ENCODE data around the gene GCSAM. TPM values are rescaled to one million over a fixed set of nuclear protein-coding genes. Genes with fewer than 3 reads are reported as not detected.

The GCSAM gene
- total and polyA plus RNA-seq, 7 donors = 0.01 to 0.25 (median 0.04) TPM; not detected in 4

DNA sequence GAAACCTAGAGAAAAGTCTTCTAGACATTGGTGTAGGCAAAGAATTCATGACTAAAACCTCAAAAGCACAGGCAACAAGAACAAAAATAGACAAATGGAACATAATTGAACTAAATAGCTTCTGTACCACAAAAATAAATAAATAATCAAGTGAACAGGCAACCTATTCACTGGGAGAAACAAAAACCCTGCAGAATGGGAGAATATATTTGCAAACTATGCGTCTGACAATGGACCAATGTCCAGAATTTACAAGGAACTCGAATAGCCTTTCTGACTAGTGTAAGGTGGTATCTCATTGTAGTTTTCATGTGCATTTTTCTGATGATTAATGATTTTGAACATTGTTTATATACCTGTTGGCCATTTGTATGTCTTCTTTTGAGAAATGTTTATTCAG is 37.0 kb upstream of the GCSAM start:
- DNase-seq = no peak
- 90 to 95% (median 94%) methylated on average over 2 of the region's 2 CpGs for WGBS, 3 donors

DNA sequence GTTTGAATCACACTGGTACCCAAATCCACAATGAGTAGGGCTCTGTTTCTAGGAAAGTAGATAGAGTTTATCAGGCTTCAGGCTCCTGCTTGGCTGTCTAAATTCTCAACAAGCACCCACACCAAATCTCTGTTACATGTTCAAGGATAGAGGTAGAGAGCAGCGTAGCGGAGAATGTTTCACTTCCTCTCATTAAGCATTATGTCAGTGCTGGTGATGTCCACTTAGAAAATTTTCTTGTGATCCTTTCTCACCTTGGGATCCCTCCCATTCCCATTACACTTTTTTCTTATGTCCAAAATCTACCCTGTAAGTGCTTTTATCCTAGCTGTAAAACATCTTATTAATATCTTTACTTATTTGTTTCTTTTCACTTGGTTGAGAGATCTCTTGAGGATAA is 34.7 kb upstream of the GCSAM start:
- H3K4me1 ChIP-seq = no peaks in the 10 kb centered on the region
- H3K9me3 ChIP-seq = no peaks in the 10 kb centered on the region
- no peak overlapping the region for H3K27ac ChIP-seq
- H3K4me3 ChIP-seq = no peak overlapping the region
- 87 to 92% (median 91%) methylated on average over 2 of the region's 2 CpGs for WGBS, 3 donors
- intact Hi-C loops (cut with DNase I) = no loop called here
- TF ChIP-seq, protein P1, sequence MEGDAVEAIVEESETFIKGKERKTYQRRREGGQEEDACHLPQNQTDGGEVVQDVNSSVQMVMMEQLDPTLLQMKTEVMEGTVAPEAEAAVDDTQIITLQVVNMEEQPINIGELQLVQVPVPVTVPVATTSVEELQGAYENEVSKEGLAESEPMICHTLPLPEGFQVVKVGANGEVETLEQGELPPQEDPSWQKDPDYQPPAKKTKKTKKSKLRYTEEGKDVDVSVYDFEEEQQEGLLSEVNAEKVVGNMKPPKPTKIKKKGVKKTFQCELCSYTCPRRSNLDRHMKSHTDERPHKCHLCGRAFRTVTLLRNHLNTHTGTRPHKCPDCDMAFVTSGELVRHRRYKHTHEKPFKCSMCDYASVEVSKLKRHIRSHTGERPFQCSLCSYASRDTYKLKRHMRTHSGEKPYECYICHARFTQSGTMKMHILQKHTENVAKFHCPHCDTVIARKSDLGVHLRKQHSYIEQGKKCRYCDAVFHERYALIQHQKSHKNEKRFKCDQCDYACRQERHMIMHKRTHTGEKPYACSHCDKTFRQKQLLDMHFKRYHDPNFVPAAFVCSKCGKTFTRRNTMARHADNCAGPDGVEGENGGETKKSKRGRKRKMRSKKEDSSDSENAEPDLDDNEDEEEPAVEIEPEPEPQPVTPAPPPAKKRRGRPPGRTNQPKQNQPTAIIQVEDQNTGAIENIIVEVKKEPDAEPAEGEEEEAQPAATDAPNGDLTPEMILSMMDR (IDR thresholded peaks at IDR 0.05) = no peak
- DNase-seq = no peak
- ATAC-seq = no peak
- no peaks in the 10 kb centered on the region for H3K27me3 ChIP-seq (ENCODE audit: insufficient read depth in 3 of 3, low read length in 2 of 3)
- H3K36me3 ChIP-seq (ENCODE audit: insufficient read depth in 1 of 2, low read depth in 1 of 2) = no peaks in the 10 kb centered on the region

More for the DNA sequence above, 37.0 kb upstream of the GCSAM start:
- TF ChIP-seq, protein P1 (IDR thresholded peaks at IDR 0.05) = no peak
- Histone ChIP-seq H3K27me3 (ENCODE audit: insufficient read depth in 3 of 3, low read length in 2 of 3) (peaks cover 0 to 3% (median 0%) of the 10 kb centered on the region in 3 donors), H3K9me3 (no peaks in the 10 kb centered on the region), H3K4me1 (no peaks in the 10 kb centered on the region), H3K27ac (no peak overlapping the region), H3K36me3 (ENCODE audit: insufficient read depth in 1 of 2, low read depth in 1 of 2) (no peaks in the 10 kb centered on the region), H3K4me3 (no peak overlapping the region)
- no peak for ATAC-seq
- intact Hi-C loops (cut with DNase I) = no loop called here

DNA sequence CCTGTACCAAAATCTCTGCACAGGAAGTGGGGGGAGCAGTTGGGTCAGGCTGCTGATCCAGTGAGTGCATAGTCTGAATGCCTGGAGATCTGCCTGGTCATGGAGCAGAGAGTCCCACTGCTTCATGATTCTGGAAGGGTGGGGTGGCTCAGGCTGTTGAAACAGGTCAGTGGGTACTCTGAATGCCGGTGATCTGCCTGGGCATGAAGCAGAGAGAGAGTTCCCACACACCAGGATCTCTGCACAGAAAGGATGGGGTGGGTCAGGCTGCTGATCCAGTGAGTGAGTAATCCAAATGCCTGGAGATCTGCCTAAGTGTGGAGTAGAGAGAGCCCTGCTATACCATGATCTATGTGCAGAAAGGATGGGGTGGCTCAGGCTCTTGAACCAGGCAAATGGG is 16.1 kb upstream of the GCSAM start:
- ATAC-seq (no peak), DNase-seq (no peak)
- intact Hi-C loops (cut with DNase I) = no loop called here
- Histone ChIP-seq H3K4me1 (no peaks in the 10 kb centered on the region), H3K9me3 (no peaks in the 10 kb centered on the region), H3K4me3 (no peak overlapping the region), H3K27me3 (ENCODE audit: insufficient read depth in 3 of 3, low read length in 2 of 3) (no peaks in the 10 kb centered on the region), H3K27ac (no peak overlapping the region), H3K36me3 (ENCODE audit: insufficient read depth in 1 of 2, low read depth in 1 of 2) (no peaks in the 10 kb centered on the region)
- TF ChIP-seq, protein P1 (IDR thresholded peaks at IDR 0.05) = no peak
- WGBS, 3 donors = 78 to 100% (median 93%) methylated on average over 1 of the region's 1 CpG

DNA sequence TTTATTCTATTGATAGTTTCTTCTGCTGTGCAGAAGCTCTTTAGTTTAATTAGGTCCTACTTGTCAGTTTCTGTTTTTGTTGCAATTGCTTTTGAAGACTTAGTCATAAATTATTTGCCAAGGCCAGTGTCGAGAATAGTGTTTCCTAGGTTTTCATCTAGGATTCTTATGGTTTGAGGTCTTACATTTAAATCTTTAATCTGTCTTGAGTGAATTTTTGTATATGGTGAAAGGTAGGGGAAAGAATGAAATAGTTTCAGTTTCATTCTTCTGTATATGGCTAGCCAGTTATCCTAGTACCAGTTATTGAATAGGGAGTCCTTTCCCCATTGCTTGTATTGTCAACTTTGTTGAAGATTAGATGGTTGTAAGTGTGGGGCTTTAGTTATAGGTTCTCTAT is 10.6 kb upstream of the GCSAM start:
- DNase-seq (no peak), ATAC-seq (no peak)
- intact Hi-C loops (cut with DNase I) = no loop called here
- Histone ChIP-seq H3K27me3 (ENCODE audit: insufficient read depth in 3 of 3, low read length in 2 of 3) (no peaks in the 10 kb centered on the region), H3K9me3 (no peaks in the 10 kb centered on the region), H3K36me3 (ENCODE audit: insufficient read depth in 1 of 2, low read depth in 1 of 2) (no peaks in the 10 kb centered on the region), H3K4me3 (no peak overlapping the region), H3K27ac (no peak overlapping the region), H3K4me1 (no peaks in the 10 kb centered on the region)
- WGBS, 3 donors = 73 to 83% (median 76%) methylated on average over 1 of the region's 1 CpG
- TF ChIP-seq, protein P1 (IDR thresholded peaks at IDR 0.05) = no peak

DNA sequence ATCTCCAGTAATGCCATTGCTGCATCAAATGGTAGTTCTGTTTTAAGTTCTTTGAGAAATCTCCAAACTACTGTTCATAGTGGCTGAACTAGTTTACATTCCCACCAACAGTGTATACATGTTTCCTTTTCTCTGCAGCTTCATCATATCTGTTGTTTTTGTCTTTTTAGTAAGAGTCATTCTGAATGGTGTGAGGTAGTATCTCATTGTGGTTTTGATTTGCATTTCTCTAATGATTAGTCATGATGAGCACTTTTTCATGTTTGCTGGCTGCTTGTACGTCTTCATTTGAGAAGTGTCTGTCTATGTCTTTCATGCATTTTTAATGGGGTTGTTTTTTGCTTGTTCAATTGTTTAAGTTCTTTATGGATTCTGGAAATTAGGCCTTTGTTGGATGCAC is 10.2 kb upstream of the GCSAM start:
- Histone ChIP-seq H3K4me3 (no peak overlapping the region), H3K27me3 (ENCODE audit: insufficient read depth in 3 of 3, low read length in 2 of 3) (no peaks in the 10 kb centered on the region), H3K27ac (no peak overlapping the region), H3K36me3 (ENCODE audit: insufficient read depth in 1 of 2, low read depth in 1 of 2) (no peaks in the 10 kb centered on the region), H3K4me1 (no peaks in the 10 kb centered on the region), H3K9me3 (no peaks in the 10 kb centered on the region)
- 79 to 94% (median 87%) methylated on average over 1 of the region's 1 CpG for WGBS, 3 donors
- TF ChIP-seq, protein P1 (IDR thresholded peaks at IDR 0.05) = no peak
- intact Hi-C loops (cut with DNase I) = no loop called here
- DNase-seq = no peak
- ATAC-seq = no peak
